Measurements from ENCODE around the gene DSP. TPM values are rescaled to one million over a fixed set of nuclear protein-coding genes. Genes with fewer than 3 reads are reported as not detected.

DSP gene
- total and polyA plus RNA-seq, 7 donors = 4.2 to 61.3 (median 5.0) TPM

- Histone ChIP-seq H3K4me3 (no peak overlapping the region), H3K36me3 (no peaks in the 10 kb centered on the region), H3K9me3 (no peaks in the 10 kb centered on the region), H3K27me3 (peaks cover 25 to 59% (median 36%) of the 10 kb centered on the region in 3 donors), H3K4me1 (peaks cover 0 to 26% (median 24%) of the 10 kb centered on the region in 4 donors), H3K27ac (no peak overlapping the region)
- 17 to 76% methylated on average over 3 of the region's 3 CpGs for WGBS, 2 donors
- no peak for DNase-seq
- intact Hi-C loops (cut with DNase I) = no loop called here
- TF ChIP-seq POLR2AphosphoS5 (IDR thresholded peaks at IDR 0.05) (no peak), CTCF (IDR thresholded peaks at IDR 0.05) (no peak)
Observed at GRCh38 chr6:7544597-7544996, 3.1 kb downstream of the DSP start.

DNA sequence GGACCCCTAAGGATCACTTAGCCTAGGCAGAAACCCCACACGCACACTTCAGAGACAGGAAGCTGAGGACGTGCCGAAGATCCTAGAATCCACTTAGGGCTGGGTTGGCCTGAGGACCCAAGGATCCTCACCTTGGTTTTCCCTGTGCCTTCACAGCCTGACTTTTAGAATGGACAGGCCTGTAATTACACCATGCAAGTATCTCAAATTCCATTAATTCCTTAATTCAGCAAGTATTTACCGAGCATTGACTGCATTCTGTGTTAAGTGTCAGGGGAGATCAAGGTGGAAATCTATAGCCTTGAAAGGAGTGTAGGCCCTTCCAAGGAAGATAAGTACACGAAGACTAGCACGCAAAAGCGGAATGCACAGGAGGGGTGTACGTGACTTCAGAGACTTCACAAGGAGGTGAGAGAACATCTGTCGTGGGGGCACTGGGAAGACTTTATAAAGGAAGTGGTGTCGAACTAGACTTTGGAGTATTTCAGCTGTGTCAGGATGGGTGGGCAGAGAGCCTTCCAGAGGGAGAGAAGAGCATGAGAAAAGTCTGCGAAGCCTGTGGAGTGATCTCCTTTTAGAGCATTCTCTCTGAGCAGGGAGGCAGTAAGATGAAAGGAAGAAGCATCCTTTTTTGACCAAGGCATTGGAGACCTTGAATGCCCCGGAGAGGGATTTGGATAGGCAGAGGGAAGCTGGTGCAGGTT lies 4.0 kb downstream of the DSP start:
- Histone ChIP-seq H3K27me3 (peaks cover 23 to 55% (median 27%) of the 10 kb centered on the region in 3 donors), H3K9me3 (no peaks in the 10 kb centered on the region), H3K27ac (no peak overlapping the region), H3K4me3 (no peak overlapping the region), H3K4me1 (peaks cover 0 to 25% (median 24%) of the 10 kb centered on the region in 4 donors), H3K36me3 (no peaks in the 10 kb centered on the region)
- TF ChIP-seq CTCF (IDR thresholded peaks at IDR 0.05) (no peak), EP300 (IDR thresholded peaks at IDR 0.05) (no peak), POLR2AphosphoS5 (IDR thresholded peaks at IDR 0.05) (no peak), POLR2A (IDR thresholded peaks at IDR 0.05) (no peak)
- WGBS, 2 donors = 75 to 87% methylated on average over 12 of the region's 12 CpGs
- no peak for DNase-seq
- intact Hi-C loops (cut with DNase I) = no loop called here

DNA sequence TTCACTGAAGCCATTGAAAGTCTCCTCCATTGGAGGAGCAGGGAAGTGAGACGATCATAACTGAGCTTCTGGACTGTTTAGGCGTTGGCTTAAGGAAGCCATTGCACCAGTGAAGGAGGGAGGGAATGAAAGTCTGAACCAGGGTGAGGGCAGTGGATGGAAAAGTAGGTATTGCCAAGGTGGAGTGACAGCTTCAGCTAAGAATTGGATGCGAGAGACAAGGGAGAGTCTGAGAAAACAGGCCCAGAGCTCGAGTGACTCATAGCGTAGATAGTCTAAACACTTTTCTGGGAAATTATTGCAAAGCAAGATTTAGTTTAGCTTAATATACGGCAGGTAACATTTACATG lies 4.5 kb downstream of the DSP start:
- Histone ChIP-seq H3K36me3 (no peaks in the 10 kb centered on the region), H3K4me1 (peaks cover 0 to 20% (median 19%) of the 10 kb centered on the region in 4 donors), H3K27me3 (peaks cover 18 to 49% (median 22%) of the 10 kb centered on the region in 3 donors), H3K4me3 (no peak overlapping the region), H3K9me3 (no peaks in the 10 kb centered on the region), H3K27ac (no peak overlapping the region)
- intact Hi-C loops (cut with DNase I) = no loop called here
- WGBS, 2 donors = 35 to 74% methylated on average over 6 of the region's 6 CpGs
- DNase-seq = no peak
- TF ChIP-seq POLR2A (IDR thresholded peaks at IDR 0.05) = no peak
- TF ChIP-seq CTCF (IDR thresholded peaks at IDR 0.05) = no peak
- TF ChIP-seq EP300 (IDR thresholded peaks at IDR 0.05) = no peak
- TF ChIP-seq POLR2AphosphoS5 (IDR thresholded peaks at IDR 0.05) = no peak

GRCh38 chr6:7546383-7546782 lies 4.9 kb downstream of the DSP start:
- WGBS, 2 donors = 85 to 91% methylated on average over 2 of the region's 2 CpGs
- H3K27ac ChIP-seq = no peak overlapping the region

More at GRCh38 chr6:7546383-7546782, 4.9 kb downstream of the DSP start:
- Histone ChIP-seq H3K4me3 (no peak overlapping the region), H3K9me3 (no peaks in the 10 kb centered on the region), H3K4me1 (peaks cover 0 to 16% (median 16%) of the 10 kb centered on the region in 4 donors), H3K27me3 (peaks cover 14 to 46% (median 18%) of the 10 kb centered on the region in 3 donors), H3K36me3 (no peaks in the 10 kb centered on the region)
- intact Hi-C loops (cut with DNase I) = no loop called here
- no peak for TF ChIP-seq CTCF (IDR thresholded peaks at IDR 0.05)
- no peak for TF ChIP-seq POLR2AphosphoS5 (IDR thresholded peaks at IDR 0.05)
- TF ChIP-seq POLR2A (IDR thresholded peaks at IDR 0.05) = no peak
- no peak for TF ChIP-seq EP300 (IDR thresholded peaks at IDR 0.05)
- DNase-seq = no peak

Data from sigmoid colon (tissue), 7 donors.